22Rv1 (cell line): ENCODE data around the gene LPAR5.

Experiments used
- H3K27ac ChIP-seq: fragments of 450-650 bp; 2 replicates; pipeline ENCODE4 v1.5.1; 2017
- ZFX ChIP-seq: fragments of 450-650 bp; IDR thresholded peaks from 2 replicates; pipeline ENCODE4 v1.6.1; 2017; ENCODE audit warnings: antibody characterized with exemption, borderline replicate concordance
- TF ChIP-seq, protein P1 (sequence below): fragments of 450-650 bp; IDR thresholded peaks from 2 replicates; pipeline ENCODE4 v1.5.1; 2017; ENCODE audit warnings: mild to moderate bottlenecking

LPAR5 gene

DNA sequence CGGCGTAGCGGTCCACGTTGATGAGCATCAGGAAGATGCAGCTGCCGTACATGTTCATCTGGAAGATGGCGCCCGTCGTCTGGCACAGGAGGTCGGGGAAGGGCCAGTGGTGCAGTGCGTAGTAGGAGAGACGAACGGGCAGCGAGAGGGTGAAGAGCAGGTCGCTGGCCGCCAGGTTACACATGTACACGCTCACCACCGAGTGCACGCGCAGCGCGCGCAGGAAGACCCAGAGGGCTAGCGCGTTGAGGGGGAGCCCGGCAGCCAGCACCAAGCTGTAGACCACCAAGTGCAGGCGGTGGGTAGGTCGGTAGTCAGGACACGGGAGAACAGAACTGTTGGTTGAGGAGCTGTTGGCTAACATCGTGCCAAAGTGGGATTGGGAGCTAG is 14.9 kb downstream of the LPAR5 start:
- no peak for TF ChIP-seq ZFX
- TF ChIP-seq, protein P1, sequence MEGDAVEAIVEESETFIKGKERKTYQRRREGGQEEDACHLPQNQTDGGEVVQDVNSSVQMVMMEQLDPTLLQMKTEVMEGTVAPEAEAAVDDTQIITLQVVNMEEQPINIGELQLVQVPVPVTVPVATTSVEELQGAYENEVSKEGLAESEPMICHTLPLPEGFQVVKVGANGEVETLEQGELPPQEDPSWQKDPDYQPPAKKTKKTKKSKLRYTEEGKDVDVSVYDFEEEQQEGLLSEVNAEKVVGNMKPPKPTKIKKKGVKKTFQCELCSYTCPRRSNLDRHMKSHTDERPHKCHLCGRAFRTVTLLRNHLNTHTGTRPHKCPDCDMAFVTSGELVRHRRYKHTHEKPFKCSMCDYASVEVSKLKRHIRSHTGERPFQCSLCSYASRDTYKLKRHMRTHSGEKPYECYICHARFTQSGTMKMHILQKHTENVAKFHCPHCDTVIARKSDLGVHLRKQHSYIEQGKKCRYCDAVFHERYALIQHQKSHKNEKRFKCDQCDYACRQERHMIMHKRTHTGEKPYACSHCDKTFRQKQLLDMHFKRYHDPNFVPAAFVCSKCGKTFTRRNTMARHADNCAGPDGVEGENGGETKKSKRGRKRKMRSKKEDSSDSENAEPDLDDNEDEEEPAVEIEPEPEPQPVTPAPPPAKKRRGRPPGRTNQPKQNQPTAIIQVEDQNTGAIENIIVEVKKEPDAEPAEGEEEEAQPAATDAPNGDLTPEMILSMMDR: no peak
- no peak overlapping the region for H3K27ac ChIP-seq

DNA sequence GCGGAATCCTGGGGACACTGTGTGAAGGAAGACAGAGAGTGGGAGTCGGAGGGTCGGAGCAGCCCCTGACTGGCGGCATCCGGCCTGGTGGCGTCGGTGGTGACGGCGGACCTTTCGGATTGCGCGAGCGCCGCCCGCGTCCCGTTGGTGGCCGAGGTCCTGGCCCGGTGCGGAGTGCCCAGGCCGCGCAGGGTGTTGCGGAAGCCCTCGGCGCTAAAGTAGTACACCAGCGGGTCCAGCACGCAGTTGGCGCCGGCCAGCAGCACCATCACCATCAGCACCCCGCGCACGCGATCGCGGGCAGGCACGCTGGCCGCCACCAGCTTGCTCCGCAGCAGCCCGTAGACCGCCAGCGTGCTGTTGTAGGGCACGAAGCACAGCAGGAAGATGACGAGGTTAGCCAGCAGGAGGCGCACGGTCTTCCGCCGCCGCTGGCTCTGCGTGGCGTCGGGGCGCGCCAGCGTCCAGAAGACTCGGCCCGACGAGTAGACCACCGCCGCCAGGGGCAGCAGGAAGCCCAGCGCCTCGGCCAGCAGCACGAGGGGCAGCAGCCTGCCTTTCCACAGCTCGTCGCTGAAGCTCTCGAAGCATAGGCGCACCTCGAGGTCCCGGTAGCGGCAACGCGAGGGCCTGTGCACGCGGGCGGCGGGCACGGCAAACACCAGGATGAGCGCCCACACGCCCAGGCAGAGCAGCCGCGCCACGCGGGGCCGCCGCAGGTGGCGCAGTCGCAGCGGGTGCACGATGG is 15.4 kb downstream of the LPAR5 start:
- no peak for TF ChIP-seq ZFX
- TF ChIP-seq, protein P1: peak; percentile 91
- H3K27ac ChIP-seq: no peak overlapping the region

DNA sequence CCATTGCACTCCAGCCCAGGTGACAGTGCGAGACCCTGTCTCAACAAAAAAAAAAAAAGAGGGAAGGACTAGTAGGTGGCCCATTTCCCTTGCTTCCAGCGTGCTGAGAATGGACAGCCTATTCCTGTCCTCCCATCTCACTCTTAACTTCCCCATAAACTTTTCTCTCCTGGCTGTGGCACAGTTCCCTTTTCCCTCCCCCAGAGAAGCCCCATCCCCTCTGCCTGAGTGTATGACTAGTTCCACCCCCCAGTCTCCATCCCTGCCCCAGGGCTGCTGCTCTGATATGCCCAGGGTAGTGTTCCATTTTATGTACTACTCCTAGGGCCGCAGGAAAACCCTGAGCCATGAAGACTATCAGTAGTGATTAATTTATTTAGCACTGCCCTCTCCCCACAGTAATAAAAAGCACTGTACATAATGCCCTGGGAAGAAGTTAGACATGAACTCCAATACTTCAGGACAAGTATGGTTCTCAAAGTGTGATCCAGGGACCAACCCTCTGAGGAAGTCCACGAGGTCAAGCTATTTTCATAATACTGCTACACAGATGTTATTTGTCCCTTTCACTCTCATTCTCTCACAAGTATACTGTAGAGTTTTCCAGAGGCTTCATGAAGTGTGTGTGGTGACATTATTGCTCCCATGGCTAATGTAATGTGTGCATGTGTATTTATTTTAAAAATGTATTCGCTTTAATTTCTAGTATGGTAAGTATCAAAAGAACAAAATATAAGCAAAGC is 17.1 kb downstream of the LPAR5 start:
- H3K27ac ChIP-seq: no peak overlapping the region; the same call in 1 of the 2 replicates
- TF ChIP-seq, protein P1: no peak
- TF ChIP-seq ZFX: no peak

DNA sequence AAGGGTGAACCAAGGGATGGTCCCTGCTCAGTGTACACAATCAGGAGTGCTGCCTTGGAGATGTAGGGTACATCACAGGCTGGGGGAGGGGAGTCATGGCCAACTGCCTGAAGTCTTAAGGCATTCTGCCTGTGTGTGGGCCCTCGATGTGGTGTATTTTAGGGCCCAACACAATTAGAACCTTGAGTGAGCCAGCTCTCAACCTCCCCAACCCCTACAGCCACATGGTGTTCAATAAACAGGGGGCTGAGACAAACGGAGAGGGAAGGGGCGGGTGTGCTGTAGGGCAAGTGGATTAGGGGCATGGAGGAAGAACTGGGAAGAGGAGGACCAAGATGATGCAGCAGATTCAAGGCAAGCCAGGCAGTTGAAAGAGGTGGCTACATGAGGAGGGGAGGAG is 20.0 kb downstream of the LPAR5 start:
- TF ChIP-seq, protein P1: no peak
- no peak for TF ChIP-seq ZFX
- 0 out of 2 replicates have a peak overlapping the region, but pooled peaks have one; percentile 9 for H3K27ac ChIP-seq

DNA sequence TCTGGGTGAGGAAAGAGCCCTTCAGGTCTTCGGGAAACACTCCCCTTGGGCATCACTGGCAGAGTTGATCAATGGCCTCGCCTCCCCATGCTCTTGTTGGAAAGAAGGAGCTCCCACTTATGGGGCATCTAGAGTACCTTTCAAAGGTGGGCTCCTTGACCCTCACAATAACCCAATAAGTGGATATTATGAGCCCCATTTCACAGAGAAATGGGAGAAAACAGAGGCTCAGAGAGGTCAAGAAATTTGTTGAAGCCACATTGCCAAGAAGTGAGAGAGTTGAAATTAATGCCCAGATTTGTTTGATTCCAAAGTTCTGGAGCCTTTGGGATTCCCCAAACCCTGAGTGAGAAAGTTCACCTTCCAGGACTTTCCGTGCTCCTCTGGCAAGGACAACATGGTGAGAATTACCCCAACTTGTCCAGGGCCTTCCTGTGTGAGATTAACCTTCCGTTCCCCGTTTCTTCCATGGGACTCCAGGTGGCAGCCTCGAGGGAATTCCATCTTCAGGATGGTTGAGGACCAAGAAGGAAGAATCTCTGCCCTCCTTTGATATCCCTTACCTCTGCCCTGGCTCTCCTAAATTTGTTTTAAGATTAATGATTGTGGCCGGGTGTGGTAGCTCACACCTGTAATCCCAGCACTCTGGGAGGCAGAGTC is 21.1 kb downstream of the LPAR5 start:
- peak overlapping the region; percentile 93 for H3K27ac ChIP-seq
- no peak for TF ChIP-seq ZFX
- TF ChIP-seq, protein P1: no peak

DNA sequence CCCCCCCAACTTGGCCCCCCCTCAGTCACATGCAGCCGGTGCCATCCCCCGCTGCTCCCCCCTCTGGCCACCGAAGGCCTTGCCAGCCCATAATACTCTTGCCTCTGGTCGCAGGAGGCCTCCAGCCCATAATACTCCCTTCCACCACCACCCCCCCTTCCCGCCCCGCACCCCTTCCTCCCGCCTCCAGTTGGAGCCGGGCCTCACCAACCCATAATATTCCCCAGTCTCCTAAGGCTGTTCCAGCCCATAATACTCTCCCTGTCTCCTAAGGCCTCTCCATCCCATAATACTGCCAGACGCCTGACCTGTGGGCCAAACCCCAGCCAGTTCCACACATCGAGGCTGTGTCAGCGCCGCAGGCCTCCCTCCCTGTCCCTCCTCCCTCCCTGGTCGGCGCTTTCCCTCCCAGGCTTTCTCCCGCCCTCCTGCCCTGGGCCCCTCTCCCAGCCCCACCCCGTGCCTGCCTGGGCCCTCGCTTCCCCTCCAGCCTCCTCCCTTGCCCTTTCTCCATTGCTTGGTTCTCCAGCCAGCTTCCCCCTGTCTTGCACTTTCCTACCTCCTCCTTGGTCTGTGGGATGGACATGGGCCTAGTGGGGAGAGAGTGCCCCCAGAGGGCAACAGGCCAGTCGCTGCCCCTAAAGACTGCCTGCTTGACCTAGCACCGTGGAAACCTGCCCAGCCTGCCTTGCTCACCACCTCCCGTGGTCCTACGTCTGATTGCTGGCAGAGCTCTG is 21.8 kb downstream of the LPAR5 start:
- peak overlapping the region; percentile 93 for H3K27ac ChIP-seq
- no peak for TF ChIP-seq ZFX
- TF ChIP-seq, protein P1: 0 out of 2 replicates have a peak, but pooled peaks have one; percentile 1
